ENCODE measurements around the gene SND1.

The SND1 gene

GRCh38 chr7:127890726-127891125, 238.7 kb downstream of the SND1 start:
- ChIA-PET POLR2A (no interaction called here), CTCF (no interaction called here)
- no peak overlapping the region for H3K4me3 ChIP-seq (ENCODE audit: control insufficient read depth in 1 of 7, extremely low read depth in 1 of 7, insufficient read depth in 4 of 7, low read depth in 2 of 7, low read length in 6 of 7)
- H3K27me3 ChIP-seq (replicated peaks in 2 of 5; ENCODE audit: control insufficient read depth in 4 of 5, insufficient read depth in 5 of 5, low read length in 4 of 5): no peaks in the 10 kb centered on the region
- peaks cover 0 to 7% (median 0%) of the 10 kb centered on the region in 4 experiments for H3K4me1 ChIP-seq (ENCODE audit: control extremely low read depth in 1 of 4, control insufficient read depth in 4 of 4, insufficient read depth in 4 of 4, low read length in 3 of 4)
- H3K36me3 ChIP-seq (ENCODE audit: control insufficient read depth in 4 of 4, insufficient read depth in 4 of 4, low read length in 3 of 4): peaks cover 6 to 44% (median 20%) of the 10 kb centered on the region in 4 experiments
- H3K27ac ChIP-seq (ENCODE audit: insufficient read depth in 1 of 2, low read depth in 1 of 2, low read length in 2 of 2, poor library complexity in 1 of 2, severe bottlenecking in 2 of 2): no peak overlapping the region
- 100% methylated on average over 1 of the region's 2 CpGs for WGBS (ENCODE audit: insufficient coverage)
- no peaks in the 10 kb centered on the region for H3K9me3 ChIP-seq (ENCODE audit: control extremely low read depth in 1 of 5, control insufficient read depth in 4 of 5, insufficient read depth in 2 of 5, low read depth in 1 of 5, low read length in 4 of 5)
- no peak for DNase-seq

GRCh38 chr7:127891144-127891543, 239.2 kb downstream of the SND1 start:
- Histone ChIP-seq H3K36me3 (ENCODE audit: control insufficient read depth in 4 of 4, insufficient read depth in 4 of 4, low read length in 3 of 4) (peaks cover 6 to 44% (median 20%) of the 10 kb centered on the region in 4 experiments), H3K27me3 (replicated peaks in 2 of 5; ENCODE audit: control insufficient read depth in 4 of 5, insufficient read depth in 5 of 5, low read length in 4 of 5) (no peaks in the 10 kb centered on the region), H3K9me3 (ENCODE audit: control extremely low read depth in 1 of 5, control insufficient read depth in 4 of 5, insufficient read depth in 2 of 5, low read depth in 1 of 5, low read length in 4 of 5) (no peaks in the 10 kb centered on the region), H3K4me3 (ENCODE audit: control insufficient read depth in 1 of 7, extremely low read depth in 1 of 7, insufficient read depth in 4 of 7, low read depth in 2 of 7, low read length in 6 of 7) (no peak overlapping the region), H3K4me1 (ENCODE audit: control extremely low read depth in 1 of 4, control insufficient read depth in 4 of 4, insufficient read depth in 4 of 4, low read length in 3 of 4) (peaks cover 0 to 6% (median 0%) of the 10 kb centered on the region in 4 experiments), H3K27ac (ENCODE audit: insufficient read depth in 1 of 2, low read depth in 1 of 2, low read length in 2 of 2, poor library complexity in 1 of 2, severe bottlenecking in 2 of 2) (no peak overlapping the region)
- 100% methylated on average over 1 of the region's 4 CpGs for WGBS (ENCODE audit: insufficient coverage)
- ChIA-PET POLR2A (no interaction called here), CTCF (no interaction called here)
- no peak for DNase-seq

GRCh38 chr7:127891854-127892438, 240.0 kb downstream of the SND1 start:
- no peak for DNase-seq
- ChIA-PET POLR2A (no interaction called here), CTCF (no interaction called here)
- Histone ChIP-seq H3K36me3 (ENCODE audit: control insufficient read depth in 4 of 4, insufficient read depth in 4 of 4, low read length in 3 of 4) (peaks cover 6 to 44% (median 20%) of the 10 kb centered on the region in 4 experiments), H3K9me3 (ENCODE audit: control extremely low read depth in 1 of 5, control insufficient read depth in 4 of 5, insufficient read depth in 2 of 5, low read depth in 1 of 5, low read length in 4 of 5) (no peaks in the 10 kb centered on the region), H3K27ac (ENCODE audit: insufficient read depth in 1 of 2, low read depth in 1 of 2, low read length in 2 of 2, poor library complexity in 1 of 2, severe bottlenecking in 2 of 2) (no peak overlapping the region), H3K27me3 (replicated peaks in 2 of 5; ENCODE audit: control insufficient read depth in 4 of 5, insufficient read depth in 5 of 5, low read length in 4 of 5) (no peaks in the 10 kb centered on the region), H3K4me1 (ENCODE audit: control extremely low read depth in 1 of 4, control insufficient read depth in 4 of 4, insufficient read depth in 4 of 4, low read length in 3 of 4) (peaks cover 0 to 6% (median 0%) of the 10 kb centered on the region in 4 experiments), H3K4me3 (ENCODE audit: control insufficient read depth in 1 of 7, extremely low read depth in 1 of 7, insufficient read depth in 4 of 7, low read depth in 2 of 7, low read length in 6 of 7) (no peak overlapping the region)
- WGBS (ENCODE audit: insufficient coverage): 95% methylated on average over 4 of the region's 4 CpGs

GRCh38 chr7:127892488-127893314, 240.7 kb downstream of the SND1 start:
- H3K4me3 ChIP-seq (ENCODE audit: control insufficient read depth in 1 of 7, extremely low read depth in 1 of 7, insufficient read depth in 4 of 7, low read depth in 2 of 7, low read length in 6 of 7): no peak overlapping the region
- no peak overlapping the region for H3K27ac ChIP-seq (ENCODE audit: insufficient read depth in 1 of 2, low read depth in 1 of 2, low read length in 2 of 2, poor library complexity in 1 of 2, severe bottlenecking in 2 of 2)
- ChIA-PET POLR2A (no interaction called here), CTCF (interaction anchor here (0.9 kb wide), 1 partner anchor 11 kb away, joined by 3 read pairs; no protein-coding TSS in a partner anchor)
- 88% methylated on average over 5 of the region's 9 CpGs for WGBS (ENCODE audit: insufficient coverage)
- no peaks in the 10 kb centered on the region for H3K9me3 ChIP-seq (ENCODE audit: control extremely low read depth in 1 of 5, control insufficient read depth in 4 of 5, insufficient read depth in 2 of 5, low read depth in 1 of 5, low read length in 4 of 5)
- DNase-seq: no peak
- peaks cover 0 to 6% (median 0%) of the 10 kb centered on the region in 4 experiments for H3K4me1 ChIP-seq (ENCODE audit: control extremely low read depth in 1 of 4, control insufficient read depth in 4 of 4, insufficient read depth in 4 of 4, low read length in 3 of 4)
- H3K27me3 ChIP-seq (replicated peaks in 2 of 5; ENCODE audit: control insufficient read depth in 4 of 5, insufficient read depth in 5 of 5, low read length in 4 of 5): no peaks in the 10 kb centered on the region
- H3K36me3 ChIP-seq (ENCODE audit: control insufficient read depth in 4 of 4, insufficient read depth in 4 of 4, low read length in 3 of 4): peaks cover 6 to 44% (median 20%) of the 10 kb centered on the region in 4 experiments

- ChIA-PET CTCF (no interaction called here), POLR2A (no interaction called here)
- no peaks in the 10 kb centered on the region for H3K27me3 ChIP-seq (replicated peaks in 2 of 5; ENCODE audit: control insufficient read depth in 4 of 5, insufficient read depth in 5 of 5, low read length in 4 of 5)
- no peak for DNase-seq
- H3K9me3 ChIP-seq (ENCODE audit: control extremely low read depth in 1 of 5, control insufficient read depth in 4 of 5, insufficient read depth in 2 of 5, low read depth in 1 of 5, low read length in 4 of 5): no peaks in the 10 kb centered on the region
- H3K36me3 ChIP-seq (ENCODE audit: control insufficient read depth in 4 of 4, insufficient read depth in 4 of 4, low read length in 3 of 4): peaks cover 6 to 36% (median 13%) of the 10 kb centered on the region in 4 experiments
- 100% methylated on average over 1 of the region's 1 CpG for WGBS (ENCODE audit: insufficient coverage)
- H3K4me3 ChIP-seq (ENCODE audit: control insufficient read depth in 1 of 7, extremely low read depth in 1 of 7, insufficient read depth in 4 of 7, low read depth in 2 of 7, low read length in 6 of 7): no peak overlapping the region
- H3K27ac ChIP-seq (ENCODE audit: insufficient read depth in 1 of 2, low read depth in 1 of 2, low read length in 2 of 2, poor library complexity in 1 of 2, severe bottlenecking in 2 of 2): no peak overlapping the region
- peaks cover 0 to 6% (median 0%) of the 10 kb centered on the region in 4 experiments for H3K4me1 ChIP-seq (ENCODE audit: control extremely low read depth in 1 of 4, control insufficient read depth in 4 of 4, insufficient read depth in 4 of 4, low read length in 3 of 4)
Measured at GRCh38 chr7:127893547-127893946, 241.6 kb downstream of the SND1 start.

GRCh38 chr7:127894588-127894987, 242.6 kb downstream of the SND1 start:
- peaks cover 0 to 9% (median 0%) of the 10 kb centered on the region in 4 experiments for H3K4me1 ChIP-seq (ENCODE audit: control extremely low read depth in 1 of 4, control insufficient read depth in 4 of 4, insufficient read depth in 4 of 4, low read length in 3 of 4)
- no peak overlapping the region for H3K27ac ChIP-seq (ENCODE audit: insufficient read depth in 1 of 2, low read depth in 1 of 2, low read length in 2 of 2, poor library complexity in 1 of 2, severe bottlenecking in 2 of 2)
- ChIA-PET CTCF (interaction anchor here (1.0 kb wide), 1 partner anchor 26 kb away, joined by 3 read pairs; no protein-coding TSS in a partner anchor), POLR2A (no interaction called here)
- H3K36me3 ChIP-seq (ENCODE audit: control insufficient read depth in 4 of 4, insufficient read depth in 4 of 4, low read length in 3 of 4): peaks cover 3 to 28% (median 7%) of the 10 kb centered on the region in 4 experiments
- no peak for DNase-seq
- no peaks in the 10 kb centered on the region for H3K27me3 ChIP-seq (replicated peaks in 2 of 5; ENCODE audit: control insufficient read depth in 4 of 5, insufficient read depth in 5 of 5, low read length in 4 of 5)
- no peaks in the 10 kb centered on the region for H3K9me3 ChIP-seq (ENCODE audit: control extremely low read depth in 1 of 5, control insufficient read depth in 4 of 5, insufficient read depth in 2 of 5, low read depth in 1 of 5, low read length in 4 of 5)
- WGBS (ENCODE audit: insufficient coverage): no CpG with 5 or more reads among the region's 2 CpGs
- no peak overlapping the region for H3K4me3 ChIP-seq (ENCODE audit: control insufficient read depth in 1 of 7, extremely low read depth in 1 of 7, insufficient read depth in 4 of 7, low read depth in 2 of 7, low read length in 6 of 7)

GRCh38 chr7:127895360-127895759, 243.4 kb downstream of the SND1 start:
- 83% methylated on average over 1 of the region's 7 CpGs for WGBS (ENCODE audit: insufficient coverage)
- Histone ChIP-seq H3K36me3 (ENCODE audit: control insufficient read depth in 4 of 4, insufficient read depth in 4 of 4, low read length in 3 of 4) (peaks cover 0 to 28% (median 3%) of the 10 kb centered on the region in 4 experiments), H3K27me3 (replicated peaks in 2 of 5; ENCODE audit: control insufficient read depth in 4 of 5, insufficient read depth in 5 of 5, low read length in 4 of 5) (no peaks in the 10 kb centered on the region), H3K27ac (ENCODE audit: insufficient read depth in 1 of 2, low read depth in 1 of 2, low read length in 2 of 2, poor library complexity in 1 of 2, severe bottlenecking in 2 of 2) (no peak overlapping the region), H3K4me1 (ENCODE audit: control extremely low read depth in 1 of 4, control insufficient read depth in 4 of 4, insufficient read depth in 4 of 4, low read length in 3 of 4) (peaks cover 0 to 15% (median under 1%) of the 10 kb centered on the region in 4 experiments), H3K9me3 (ENCODE audit: control extremely low read depth in 1 of 5, control insufficient read depth in 4 of 5, insufficient read depth in 2 of 5, low read depth in 1 of 5, low read length in 4 of 5) (no peaks in the 10 kb centered on the region), H3K4me3 (ENCODE audit: control insufficient read depth in 1 of 7, extremely low read depth in 1 of 7, insufficient read depth in 4 of 7, low read depth in 2 of 7, low read length in 6 of 7) (no peak overlapping the region)
- DNase-seq: no peak
- CTCF ChIA-PET: interaction anchor here (1.0 kb wide), 1 partner anchor 27 kb away, joined by 3 read pairs; no protein-coding TSS in a partner anchor
- POLR2A ChIA-PET: no interaction called here

All from common myeloid progenitor, CD34-positive (primary cell).